ENCODE data around the gene OR5J2. TPM values are rescaled to one million over a fixed set of nuclear protein-coding genes. Genes with fewer than 3 reads are reported as not detected.

Gene OR5J2
- polyA plus RNA-seq, 1 of the 3 experiments (the other 2 are of a cell fraction): not detected

- TF ChIP-seq IRF3 (IDR thresholded peaks at IDR 0.05; ENCODE audit: low read depth, low read length): no peak
Measured at GRCh38 chr11:56151376-56151775, 25.0 kb upstream of the OR5J2 start (continued).

GRCh38 chr11:56152333-56152732, 24.1 kb upstream of the OR5J2 start:
- H3K79me2 ChIP-seq (ENCODE audit: insufficient read depth): no peaks in the 10 kb centered on the region
- no peaks in the 10 kb centered on the region for H3K27me3 ChIP-seq (ENCODE audit: insufficient read depth)
- 8% methylated on average over 15 of the region's 15 CpGs for WGBS (ENCODE audit: low lambda C conversion rate)
- H3K4me3 ChIP-seq (ENCODE audit: low read depth in 2 of 2, low read length in 1 of 2): no peak overlapping the region
- H3K36me3 ChIP-seq (replicated peaks in 1 of 2; ENCODE audit: control insufficient read depth in 1 of 2, insufficient read depth in 2 of 2, low read length in 1 of 2): no peaks in the 10 kb centered on the region
- DNase-seq: no peak
- ChIA-PET POLR2A (no interaction called here), CTCF (no interaction called here)
- H3K4me2 ChIP-seq: no peak overlapping the region
- no peaks in the 10 kb centered on the region for H4K20me1 ChIP-seq (ENCODE audit: insufficient read depth)
- H2AFZ ChIP-seq (ENCODE audit: low read depth): no peak overlapping the region
- no peaks in the 10 kb centered on the region for H3K9me3 ChIP-seq
- no peak overlapping the region for H3K9ac ChIP-seq
- no peak for TF ChIP-seq USF2 (IDR thresholded peaks at IDR 0.05; ENCODE audit: borderline replicate concordance, low read depth, low read length)
- no peak for TF ChIP-seq MXI1 (IDR thresholded peaks at IDR 0.05; ENCODE audit: low read depth, low read length)
- no peak for TF ChIP-seq RXRA (IDR thresholded peaks at IDR 0.05; ENCODE audit: borderline replicate concordance, low read depth)
- no peak for TF ChIP-seq EZH2phosphoT487 (IDR thresholded peaks at IDR 0.05; ENCODE audit: borderline replicate concordance, low read depth)
- no peak for TF ChIP-seq PBX3 (IDR thresholded peaks at IDR 0.05)
- no peak for TF ChIP-seq RCOR1 (IDR thresholded peaks at IDR 0.05; ENCODE audit: low read length)
- TF ChIP-seq EP300 (IDR thresholded peaks at IDR 0.05; ENCODE audit: borderline replicate concordance in 1 of 2, low read depth in 1 of 2, low read length in 1 of 2): no peak
- TF ChIP-seq CTCF (IDR thresholded peaks at IDR 0.05): no peak
- no peak for TF ChIP-seq ZBTB33 (IDR thresholded peaks at IDR 0.05; ENCODE audit: borderline replicate concordance, low read depth)
- no peaks in the 10 kb centered on the region for H3F3A ChIP-seq (replicated peaks; ENCODE audit: insufficient read depth)
- H3K9me2 ChIP-seq: no peaks in the 10 kb centered on the region
- H3K4me1 ChIP-seq (ENCODE audit: control insufficient read depth in 1 of 2, insufficient read depth in 2 of 2, low read depth in 1 of 2, low read length in 1 of 2): no peaks in the 10 kb centered on the region
- H3K27ac ChIP-seq (ENCODE audit: low read depth in 2 of 2, low read length in 1 of 2): no peak overlapping the region

Measured in SK-N-SH (cell line).